COLO668 (cell line): Measurements from ENCODE around the gene GP2.
"Not testable (repeated sequence)": the region's sequence is repeated elsewhere in the genome, so short reads cannot be mapped to it uniquely, and the experiment has no call there.

Source experiments
- DNase-seq: peaks from one replicate; lab custom pipeline; 2025; ENCODE audit not compliant: unreplicated experiment; lab: John Stamatoyannopoulos, UW

GP2 gene

DNA sequence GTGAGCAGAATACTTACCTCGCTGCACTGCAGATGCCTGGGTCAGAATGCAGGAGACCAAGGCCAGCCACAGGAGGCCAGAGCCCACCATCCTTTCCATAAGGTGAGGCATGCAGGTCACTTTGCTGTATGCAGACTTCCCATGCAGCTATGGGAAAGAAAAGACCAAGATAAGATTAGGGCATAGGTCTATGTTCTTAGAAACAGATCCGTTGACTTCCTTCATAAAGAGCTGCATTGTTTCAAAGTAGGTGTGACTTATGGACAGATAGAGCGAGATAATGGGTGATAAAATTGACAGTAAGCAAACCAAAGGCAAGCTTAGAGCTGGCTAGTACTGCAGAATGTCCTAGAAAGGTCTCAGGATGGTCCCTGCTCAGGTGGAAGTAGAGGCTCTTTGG lies 992 bp downstream of the GP2 start:
- no peak for DNase-seq

GRCh38 chr16:20325005-20325404 lies 2.3 kb downstream of the GP2 start:
- DNase-seq = no peak

DNA sequence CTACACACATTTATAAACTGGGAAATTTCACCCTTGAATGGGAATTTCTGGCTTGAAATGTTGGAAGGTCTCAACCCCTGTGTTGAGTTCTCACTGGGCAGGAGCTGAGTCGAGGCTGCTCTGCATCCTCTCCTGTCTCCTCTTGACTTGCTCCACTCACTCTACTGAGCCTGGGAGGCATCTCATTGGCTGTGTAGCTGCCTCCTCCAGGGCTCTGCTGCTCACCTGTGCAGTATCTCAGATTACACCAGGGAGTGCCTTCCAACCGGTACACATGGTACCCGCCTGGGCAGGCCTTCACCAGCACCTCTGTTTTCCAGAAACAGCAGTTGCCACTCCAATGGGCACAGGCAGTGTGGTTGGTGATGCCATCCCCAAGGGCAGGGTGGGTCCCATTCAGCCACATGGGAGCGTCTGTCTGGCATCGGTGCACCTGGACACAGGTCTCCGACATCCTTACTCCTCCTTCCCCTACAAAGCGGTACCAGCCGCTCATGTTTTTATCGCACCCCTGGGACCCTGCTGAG lies 3.7 kb downstream of the GP2 start:
- DNase-seq = no peak

DNA sequence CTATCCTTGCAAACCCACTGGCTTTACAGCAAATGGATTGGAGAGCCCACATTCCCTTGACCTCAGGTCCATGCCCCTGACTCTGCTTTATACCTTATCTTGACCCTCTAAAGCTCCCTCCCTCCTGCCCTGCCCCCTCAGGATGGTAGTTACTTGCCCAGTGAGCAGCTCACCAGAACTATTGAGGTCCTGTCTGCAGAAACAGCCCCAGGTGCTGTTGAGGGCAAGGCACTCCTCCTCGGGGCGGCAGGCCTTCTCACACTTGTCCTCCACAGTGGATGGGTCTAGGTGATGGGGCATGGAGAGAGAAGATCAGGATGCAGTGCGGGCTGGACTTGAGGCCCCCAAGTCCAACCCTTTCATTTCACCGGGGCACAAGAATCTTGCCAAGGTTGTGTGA lies 4.6 kb downstream of the GP2 start:
- DNase-seq = no peak

DNA sequence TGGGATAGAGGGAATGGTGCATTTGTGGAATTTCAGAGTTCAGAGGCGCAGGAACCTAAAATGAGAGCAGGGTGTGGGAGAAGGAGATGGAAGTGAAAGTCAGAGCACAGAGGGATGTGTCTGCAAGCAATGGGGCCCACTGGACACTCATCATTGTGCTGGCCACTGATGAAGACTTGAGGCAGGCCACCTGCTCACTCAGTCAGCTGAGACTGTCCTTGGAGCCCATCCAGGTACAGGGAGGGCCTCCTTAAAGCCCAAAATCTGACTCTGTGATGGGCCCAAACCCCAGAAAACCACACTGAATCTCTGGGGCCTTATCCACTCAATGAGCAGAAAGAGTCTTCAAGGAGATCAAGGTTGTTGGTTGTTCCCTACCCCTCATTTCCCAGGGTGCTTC lies 5.6 kb downstream of the GP2 start:
- DNase-seq = no peak

DNA sequence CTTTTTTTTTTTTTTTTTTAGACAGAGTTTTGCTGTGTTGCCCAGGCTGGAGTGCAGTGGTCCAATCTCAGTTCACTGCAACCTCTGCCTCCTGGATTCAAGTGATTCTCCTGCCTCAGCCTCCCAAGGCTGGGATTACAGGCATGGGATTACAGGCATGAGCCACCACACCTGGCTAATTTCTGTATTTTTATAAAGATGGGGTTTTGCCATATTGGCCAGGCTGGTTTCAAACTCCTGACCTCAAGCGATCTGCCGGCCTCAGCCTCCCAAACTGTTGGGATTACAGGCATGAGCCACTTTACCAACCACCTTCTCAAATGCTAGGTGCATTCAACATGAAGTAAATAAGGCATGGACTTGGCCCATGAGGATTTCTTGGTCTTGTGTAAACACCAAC lies 6.3 kb downstream of the GP2 start:
- not testable (repeated sequence) for DNase-seq

- DNase-seq = no peak
Measured at GRCh38 chr16:20320592-20320991, 6.7 kb downstream of the GP2 start.

- DNase-seq = no peak
Measured at GRCh38 chr16:20320178-20320577, 7.1 kb downstream of the GP2 start.

GRCh38 chr16:20319406-20319805 lies 7.9 kb downstream of the GP2 start:
- no peak for DNase-seq

- DNase-seq = no peak
Measured at GRCh38 chr16:20318437-20318836, 8.9 kb downstream of the GP2 start.

GRCh38 chr16:20318006-20318405 lies 9.3 kb downstream of the GP2 start:
- DNase-seq = no peak

DNA sequence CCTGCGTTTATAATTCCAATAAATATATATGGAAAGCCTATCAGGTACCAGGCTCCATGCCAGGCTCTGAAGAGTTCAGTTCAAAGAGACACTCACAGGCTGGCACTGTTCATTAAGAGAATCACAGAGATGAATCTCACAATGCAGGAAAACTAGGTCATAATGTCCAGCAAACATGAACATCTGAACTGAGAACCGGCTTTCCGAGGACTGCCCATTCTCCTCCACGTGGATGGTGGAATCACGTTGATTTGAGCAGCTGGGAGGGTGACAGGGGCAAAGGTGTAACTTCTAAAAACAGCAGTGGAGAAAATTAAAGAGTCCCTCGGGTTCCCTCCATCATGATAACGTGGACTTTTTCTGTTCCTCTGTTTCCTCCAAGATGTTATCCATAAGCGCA lies 10.2 kb downstream of the GP2 start:
- no peak for DNase-seq

DNA sequence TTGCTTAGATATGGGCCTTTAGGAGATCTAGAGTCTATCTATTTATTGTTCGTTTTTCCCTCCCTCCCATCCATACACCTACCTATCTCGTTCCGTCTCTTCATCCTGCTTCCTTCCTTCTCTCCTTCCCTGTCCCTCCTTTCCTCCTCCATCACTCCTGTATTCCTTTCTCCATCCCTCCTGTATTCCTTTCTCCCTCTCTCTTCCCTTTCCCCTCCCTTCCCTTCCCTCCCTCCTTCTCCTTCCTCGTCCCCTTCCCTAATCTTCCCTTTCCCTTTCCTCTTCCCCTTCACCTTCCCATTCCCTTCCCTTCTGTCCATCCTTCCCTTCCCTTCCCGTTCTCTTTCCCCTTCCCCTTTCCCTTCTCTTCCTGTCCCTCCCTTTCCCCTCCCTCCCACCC lies 10.6 kb downstream of the GP2 start:
- DNase-seq = no peak

GRCh38 chr16:20315764-20316163 lies 11.5 kb downstream of the GP2 start:
- no peak for DNase-seq

- no peak for DNase-seq
Measured at GRCh38 chr16:20314575-20314974, 12.7 kb downstream of the GP2 start.

- DNase-seq = no peak
Measured at GRCh38 chr16:20313741-20314140, 13.6 kb downstream of the GP2 start.

DNA sequence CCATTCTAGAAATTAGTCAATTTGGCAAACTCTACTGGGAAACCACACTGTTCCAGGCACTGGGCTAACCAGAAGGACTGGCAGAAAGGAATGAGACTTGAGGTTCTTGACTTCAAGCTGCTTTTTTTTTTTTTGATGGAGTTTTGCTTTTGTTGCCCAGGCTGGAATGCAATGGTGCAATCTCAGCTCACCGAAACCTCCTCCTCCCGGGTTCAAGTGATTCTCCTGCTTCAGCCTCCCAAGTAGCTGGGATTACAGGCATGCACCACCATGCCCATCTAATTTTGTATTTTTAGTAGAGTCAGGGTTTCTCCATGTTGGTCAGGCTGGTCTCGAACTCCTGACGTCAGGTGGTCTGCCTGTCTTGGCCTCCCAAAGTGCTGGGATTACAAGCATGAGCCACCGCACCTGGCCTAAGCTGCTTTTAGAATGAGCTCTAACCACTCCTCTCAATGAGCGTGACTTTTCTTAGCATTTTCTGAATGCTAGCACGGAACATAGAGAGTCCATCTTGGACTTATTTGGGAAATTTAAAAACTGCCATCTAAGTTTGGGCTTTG lies 14.7 kb downstream of the GP2 start:
- not testable (repeated sequence) for DNase-seq

GRCh38 chr16:20311548-20311947 lies 15.8 kb downstream of the GP2 start:
- no peak for DNase-seq

- no peak for DNase-seq
Measured at GRCh38 chr16:20310421-20311395, 16.6 kb downstream of the GP2 start.

DNA sequence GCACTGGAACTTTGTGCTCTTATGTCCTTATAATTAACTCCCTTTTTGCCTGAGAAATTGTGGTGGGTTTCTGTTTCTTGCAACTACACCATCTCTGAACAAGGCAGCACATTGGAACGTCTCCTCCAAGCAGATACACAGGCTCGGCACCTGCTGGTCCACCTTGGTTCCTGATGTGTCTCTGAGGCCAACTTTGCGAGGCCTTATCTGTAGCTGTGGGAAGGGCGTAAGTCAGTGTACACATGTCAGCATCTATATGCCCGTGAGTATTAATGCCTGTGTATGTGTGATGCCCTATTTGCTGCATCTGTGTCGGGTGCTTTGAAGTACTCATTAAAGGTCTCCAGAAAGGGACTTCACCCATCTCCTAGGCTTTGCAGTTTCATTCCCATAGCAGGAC lies 17.5 kb downstream of the GP2 start:
- no peak for DNase-seq

GRCh38 chr16:20308801-20309590 lies 18.3 kb downstream of the GP2 start:
- no peak for DNase-seq

DNA sequence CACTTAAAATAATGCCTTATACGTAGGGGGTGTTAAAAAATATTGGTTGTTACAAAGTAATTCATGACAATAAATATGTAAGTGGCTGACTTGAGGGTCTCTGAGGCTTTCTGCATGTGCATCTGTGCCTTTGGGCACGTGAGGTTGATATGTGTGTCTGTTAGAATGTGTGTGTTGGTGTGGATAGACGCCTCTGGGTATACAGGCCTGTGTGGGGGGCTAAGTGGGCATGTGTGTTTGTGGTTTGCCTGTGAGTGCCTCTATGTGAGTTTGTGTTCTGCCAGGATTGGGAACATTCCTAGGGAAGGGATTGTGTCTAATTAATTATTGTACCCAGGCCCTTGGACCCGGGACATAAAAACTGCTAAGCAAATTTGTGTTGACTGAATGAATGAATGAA lies 19.0 kb downstream of the GP2 start:
- DNase-seq = no peak
